AG09319 (cell line): ENCODE data around the gene PIP4K2A.

Experiments used
- DNase-seq: peaks from one replicate; pipeline ENCODE4 v3.0.0-alpha.2; 2010; ENCODE audit warnings: low read depth; ENCODE audit errors: extremely low read depth
- TF ChIP-seq, protein P1 (sequence below): IDR thresholded peaks from 2 replicates; pipeline ENCODE4 v1.5.1; 2011; ENCODE audit warnings: low read depth, mild to moderate bottlenecking, inconsistent platforms, low read length, moderate library complexity

PIP4K2A gene

DNA sequence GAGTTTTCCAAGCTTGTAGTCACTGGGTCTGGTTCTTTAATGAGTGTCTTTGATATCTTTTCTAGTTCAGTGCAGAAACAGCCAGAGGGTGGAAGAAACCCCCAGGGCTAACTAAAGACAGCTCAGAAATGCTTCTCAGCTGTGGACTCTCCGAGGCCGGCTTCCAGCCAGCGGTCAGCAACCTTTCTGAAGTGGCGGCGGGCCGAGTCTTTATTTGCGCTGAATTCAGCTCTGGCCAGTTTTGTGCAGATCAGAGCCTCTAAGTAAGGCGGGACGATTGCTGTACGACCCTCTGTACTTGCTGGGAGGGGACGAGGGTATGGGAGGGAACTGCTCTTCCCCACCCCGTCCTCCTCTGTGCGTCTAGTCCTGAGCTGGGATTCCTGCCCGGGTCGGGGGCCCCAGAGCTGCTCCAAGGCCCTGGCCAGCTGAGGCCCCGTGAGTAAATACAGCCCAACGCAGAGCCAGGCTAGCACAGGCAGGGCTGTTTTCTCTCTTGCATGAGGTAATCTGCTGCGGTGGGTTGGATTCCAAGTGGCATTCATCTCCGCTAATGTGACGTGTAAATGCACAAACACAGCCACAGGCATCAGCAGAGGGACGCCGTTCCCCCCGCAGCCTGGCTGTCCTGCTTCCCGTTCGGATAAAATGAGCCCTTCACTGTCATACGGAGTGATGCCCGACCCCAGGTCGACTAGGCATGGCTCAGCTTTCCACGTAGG, 159.8 kb downstream of the PIP4K2A start:
- DNase-seq = no peak
- TF ChIP-seq, protein P1, sequence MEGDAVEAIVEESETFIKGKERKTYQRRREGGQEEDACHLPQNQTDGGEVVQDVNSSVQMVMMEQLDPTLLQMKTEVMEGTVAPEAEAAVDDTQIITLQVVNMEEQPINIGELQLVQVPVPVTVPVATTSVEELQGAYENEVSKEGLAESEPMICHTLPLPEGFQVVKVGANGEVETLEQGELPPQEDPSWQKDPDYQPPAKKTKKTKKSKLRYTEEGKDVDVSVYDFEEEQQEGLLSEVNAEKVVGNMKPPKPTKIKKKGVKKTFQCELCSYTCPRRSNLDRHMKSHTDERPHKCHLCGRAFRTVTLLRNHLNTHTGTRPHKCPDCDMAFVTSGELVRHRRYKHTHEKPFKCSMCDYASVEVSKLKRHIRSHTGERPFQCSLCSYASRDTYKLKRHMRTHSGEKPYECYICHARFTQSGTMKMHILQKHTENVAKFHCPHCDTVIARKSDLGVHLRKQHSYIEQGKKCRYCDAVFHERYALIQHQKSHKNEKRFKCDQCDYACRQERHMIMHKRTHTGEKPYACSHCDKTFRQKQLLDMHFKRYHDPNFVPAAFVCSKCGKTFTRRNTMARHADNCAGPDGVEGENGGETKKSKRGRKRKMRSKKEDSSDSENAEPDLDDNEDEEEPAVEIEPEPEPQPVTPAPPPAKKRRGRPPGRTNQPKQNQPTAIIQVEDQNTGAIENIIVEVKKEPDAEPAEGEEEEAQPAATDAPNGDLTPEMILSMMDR = no peak

DNA sequence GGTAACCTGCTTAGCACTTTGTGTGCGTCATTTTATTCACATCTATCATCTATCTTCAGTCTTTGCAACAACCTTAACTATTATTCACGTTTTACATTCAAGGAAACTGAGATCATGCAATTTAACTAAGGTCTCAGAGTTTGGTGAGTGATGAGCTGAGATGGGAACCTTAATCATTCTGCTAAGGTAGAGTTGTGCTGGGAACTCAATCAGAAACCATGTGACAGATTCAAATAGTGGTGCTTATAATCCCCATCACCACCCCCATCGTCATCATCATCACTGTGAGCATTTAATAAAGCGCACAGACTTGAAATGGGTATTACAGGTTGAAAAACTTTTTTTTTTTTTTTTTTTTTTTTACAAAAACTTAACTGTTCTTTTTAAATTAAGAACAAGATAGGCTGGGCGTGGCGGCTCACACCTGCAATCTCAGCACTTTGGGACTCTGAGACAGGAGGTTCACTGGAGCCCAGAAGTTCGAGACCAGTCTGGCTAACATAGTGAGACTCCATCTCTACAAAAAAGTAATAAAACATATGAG, 160.9 kb downstream of the PIP4K2A start:
- TF ChIP-seq, protein P1 = no peak
- DNase-seq = no peak

DNA sequence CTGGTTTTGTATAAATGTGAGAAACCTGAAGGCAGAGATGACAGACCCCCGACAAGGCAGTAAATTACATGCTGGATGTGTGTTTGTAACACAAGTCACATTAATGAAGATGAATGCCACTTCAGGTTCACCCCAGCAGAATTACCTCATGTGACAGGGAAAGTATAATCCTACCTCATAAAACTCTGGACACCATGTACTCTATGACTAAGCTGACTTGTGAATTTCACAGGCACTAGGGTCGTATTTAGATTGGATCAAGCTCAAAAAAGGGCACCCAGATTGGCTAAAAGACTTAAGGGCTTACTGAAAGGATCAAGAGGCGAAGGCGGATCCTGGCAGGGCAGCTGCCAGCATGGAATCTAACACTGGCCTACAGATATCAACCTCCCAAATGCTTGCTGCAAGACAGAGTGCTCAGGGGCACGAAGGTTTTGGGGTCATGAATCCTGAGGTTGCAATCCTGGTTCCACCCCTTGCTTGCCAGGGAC, 161.4 kb downstream of the PIP4K2A start:
- DNase-seq = no peak
- TF ChIP-seq, protein P1 = no peak

DNA sequence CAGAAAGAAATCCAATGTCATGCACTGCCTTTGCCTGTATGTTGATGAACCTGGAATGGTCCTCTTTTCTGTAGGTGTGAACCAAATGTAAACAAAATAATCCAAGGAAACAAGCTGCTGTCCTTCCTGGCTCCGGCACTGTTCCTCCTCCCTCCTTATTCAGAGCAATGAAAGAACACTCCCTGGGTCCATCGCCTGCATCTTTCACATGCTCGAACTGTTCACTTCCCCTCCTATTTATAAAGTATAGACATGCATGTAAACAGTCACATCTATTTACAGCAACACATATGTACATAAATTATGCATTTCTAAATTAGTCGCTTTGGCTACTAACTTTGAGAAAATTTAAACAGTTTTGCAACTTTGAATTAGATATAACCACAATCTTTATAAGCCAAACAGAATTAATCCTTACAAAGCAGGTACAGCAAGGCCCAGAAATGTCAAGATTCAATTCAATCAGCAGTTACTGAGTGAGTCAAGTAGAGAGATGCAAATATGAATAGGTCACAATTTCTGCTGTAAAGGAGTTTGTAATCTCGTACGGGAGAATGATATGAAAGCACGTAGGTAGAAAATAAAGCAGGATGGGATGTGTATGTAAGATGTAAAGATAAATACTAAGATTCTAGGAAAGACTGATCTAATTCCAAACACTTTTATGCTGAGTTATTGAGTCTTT, 162.6 kb downstream of the PIP4K2A start:
- DNase-seq = no peak
- TF ChIP-seq, protein P1 = no peak

DNA sequence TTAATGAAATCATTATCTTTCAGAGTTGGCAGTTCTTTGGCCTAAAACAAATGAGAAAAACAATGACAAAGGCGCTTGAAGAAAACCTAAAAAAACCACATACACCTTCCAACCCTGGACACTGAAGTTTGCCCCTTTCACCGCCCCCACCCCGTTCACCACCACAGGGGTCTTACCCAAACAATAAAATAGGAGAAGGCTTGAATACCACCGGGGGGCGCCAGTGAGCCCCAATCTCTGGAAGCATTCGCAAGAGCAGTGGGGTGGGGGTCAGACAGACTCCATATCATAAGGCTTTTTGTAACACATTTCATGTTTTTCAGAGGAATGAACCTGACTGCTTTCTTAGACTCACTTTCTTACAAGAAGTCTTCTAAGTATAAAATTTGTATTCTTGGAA, 163.6 kb downstream of the PIP4K2A start:
- DNase-seq = no peak
- TF ChIP-seq, protein P1 = peak; percentile 51

DNA sequence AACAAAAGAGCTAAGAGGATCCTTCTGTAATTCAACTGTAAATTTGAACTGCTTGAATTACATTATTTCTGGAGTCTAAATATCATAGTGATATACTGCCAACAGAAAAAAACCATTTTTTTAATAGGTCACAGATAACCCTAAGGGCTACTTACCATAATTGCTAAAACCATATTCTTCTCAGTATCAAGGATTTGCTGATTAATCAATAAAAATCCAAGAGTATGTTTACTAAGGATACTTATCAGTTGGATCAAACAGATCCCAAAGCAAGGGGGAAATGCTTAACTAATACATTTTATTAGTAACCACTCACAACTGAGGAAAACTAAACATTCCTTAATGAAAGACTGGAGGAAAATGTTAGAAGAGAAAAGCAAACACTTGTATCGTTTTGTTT, 166.0 kb downstream of the PIP4K2A start:
- DNase-seq = no peak
- TF ChIP-seq, protein P1 = no peak

DNA sequence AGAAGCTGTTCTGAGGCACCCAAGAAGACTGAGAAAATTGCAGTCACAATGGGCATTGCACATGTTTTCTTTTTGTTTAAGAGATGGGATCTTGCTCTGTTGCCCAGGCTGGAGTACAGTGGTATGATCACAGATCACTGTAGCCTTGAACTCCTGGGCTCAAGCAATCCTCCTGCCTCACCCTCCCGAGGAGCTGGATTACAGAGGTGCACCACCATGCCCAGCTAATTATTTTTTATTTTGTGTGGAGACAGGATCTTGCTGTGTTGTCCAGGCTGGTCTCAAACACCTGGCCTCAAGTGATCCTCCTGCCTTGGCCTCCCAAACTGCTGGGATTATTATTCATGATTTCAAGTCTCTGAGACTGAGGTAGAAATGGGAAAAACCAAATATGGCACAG, 168.7 kb downstream of the PIP4K2A start:
- TF ChIP-seq, protein P1 = no peak
- DNase-seq = no peak
